Measurements from ENCODE around the gene PTPRN2.

The PTPRN2 gene

GRCh38 chr7:158110034-158110590 is 477.5 kb downstream of the PTPRN2 start:
- H3K4me1 Mint-ChIP-seq: no peaks in the 10 kb centered on the region
- H3K9me3 Mint-ChIP-seq: no peaks in the 10 kb centered on the region
- H3K4me3 Mint-ChIP-seq: no peak overlapping the region
- peaks cover 4% of the 10 kb centered on the region for H3K27me3 Mint-ChIP-seq
- peaks cover 2% of the 10 kb centered on the region for H3K36me3 Mint-ChIP-seq
- H3K27ac Mint-ChIP-seq: no peak overlapping the region

GRCh38 chr7:158109364-158110033 is 478.1 kb downstream of the PTPRN2 start:
- H3K4me3 Mint-ChIP-seq: no peak overlapping the region
- H3K4me1 Mint-ChIP-seq: no peaks in the 10 kb centered on the region
- no peaks in the 10 kb centered on the region for H3K9me3 Mint-ChIP-seq
- H3K36me3 Mint-ChIP-seq: peaks cover 2% of the 10 kb centered on the region
- H3K27me3 Mint-ChIP-seq: peaks cover 4% of the 10 kb centered on the region
- no peak overlapping the region for H3K27ac Mint-ChIP-seq

- H3K9me3 Mint-ChIP-seq: no peaks in the 10 kb centered on the region
- H3K36me3 Mint-ChIP-seq: peaks cover 2% of the 10 kb centered on the region
- H3K27ac Mint-ChIP-seq: no peak overlapping the region
- H3K4me3 Mint-ChIP-seq: no peak overlapping the region
- H3K27me3 Mint-ChIP-seq: peaks cover 4% of the 10 kb centered on the region
- no peaks in the 10 kb centered on the region for H3K4me1 Mint-ChIP-seq
Observed at GRCh38 chr7:158108646-158109293, 478.9 kb downstream of the PTPRN2 start.

GRCh38 chr7:158107806-158108205 is 479.8 kb downstream of the PTPRN2 start:
- Mint-ChIP-seq H3K4me3 (no peak overlapping the region), H3K4me1 (no peaks in the 10 kb centered on the region), H3K27me3 (peaks cover 4% of the 10 kb centered on the region), H3K36me3 (peaks cover 2% of the 10 kb centered on the region), H3K27ac (no peak overlapping the region), H3K9me3 (no peaks in the 10 kb centered on the region)

GRCh38 chr7:158106272-158106671 is 481.4 kb downstream of the PTPRN2 start:
- Mint-ChIP-seq H3K27me3 (peaks cover 4% of the 10 kb centered on the region), H3K9me3 (no peaks in the 10 kb centered on the region), H3K4me3 (no peak overlapping the region), H3K4me1 (no peaks in the 10 kb centered on the region), H3K36me3 (peaks cover 2% of the 10 kb centered on the region), H3K27ac (no peak overlapping the region)

- H3K4me3 Mint-ChIP-seq: no peak overlapping the region
- H3K27ac Mint-ChIP-seq: no peak overlapping the region
- H3K36me3 Mint-ChIP-seq: no peaks in the 10 kb centered on the region
- no peaks in the 10 kb centered on the region for H3K4me1 Mint-ChIP-seq
- H3K27me3 Mint-ChIP-seq: peaks cover 4% of the 10 kb centered on the region
- no peaks in the 10 kb centered on the region for H3K9me3 Mint-ChIP-seq
Observed at GRCh38 chr7:158103378-158103777, 484.2 kb downstream of the PTPRN2 start.

GRCh38 chr7:158102897-158103296 is 484.7 kb downstream of the PTPRN2 start:
- H3K27ac Mint-ChIP-seq: no peak overlapping the region
- peaks cover 4% of the 10 kb centered on the region for H3K27me3 Mint-ChIP-seq
- H3K9me3 Mint-ChIP-seq: no peaks in the 10 kb centered on the region
- no peak overlapping the region for H3K4me3 Mint-ChIP-seq
- H3K36me3 Mint-ChIP-seq: no peaks in the 10 kb centered on the region
- H3K4me1 Mint-ChIP-seq: no peaks in the 10 kb centered on the region

GRCh38 chr7:158101821-158102450 is 485.7 kb downstream of the PTPRN2 start:
- Mint-ChIP-seq H3K9me3 (no peaks in the 10 kb centered on the region), H3K4me1 (no peaks in the 10 kb centered on the region), H3K27me3 (no peaks in the 10 kb centered on the region), H3K4me3 (no peak overlapping the region), H3K36me3 (no peaks in the 10 kb centered on the region), H3K27ac (no peak overlapping the region)

GRCh38 chr7:158098125-158099030 is 489.2 kb downstream of the PTPRN2 start:
- no peak overlapping the region for H3K27ac Mint-ChIP-seq
- no peak overlapping the region for H3K4me3 Mint-ChIP-seq
- no peaks in the 10 kb centered on the region for H3K9me3 Mint-ChIP-seq
- no peaks in the 10 kb centered on the region for H3K4me1 Mint-ChIP-seq
- H3K36me3 Mint-ChIP-seq: no peaks in the 10 kb centered on the region
- no peaks in the 10 kb centered on the region for H3K27me3 Mint-ChIP-seq

GRCh38 chr7:158097453-158098124 is 490.0 kb downstream of the PTPRN2 start:
- Mint-ChIP-seq H3K27ac (no peak overlapping the region), H3K27me3 (no peaks in the 10 kb centered on the region), H3K4me3 (no peak overlapping the region), H3K36me3 (no peaks in the 10 kb centered on the region), H3K4me1 (no peaks in the 10 kb centered on the region), H3K9me3 (no peaks in the 10 kb centered on the region)

- no peaks in the 10 kb centered on the region for H3K36me3 Mint-ChIP-seq
- no peaks in the 10 kb centered on the region for H3K9me3 Mint-ChIP-seq
- H3K4me3 Mint-ChIP-seq: no peak overlapping the region
- no peaks in the 10 kb centered on the region for H3K27me3 Mint-ChIP-seq
- H3K27ac Mint-ChIP-seq: no peak overlapping the region
- no peaks in the 10 kb centered on the region for H3K4me1 Mint-ChIP-seq
Observed at GRCh38 chr7:158097106-158097452, 490.5 kb downstream of the PTPRN2 start.

GRCh38 chr7:158096582-158096981 is 491.0 kb downstream of the PTPRN2 start:
- H3K27me3 Mint-ChIP-seq: no peaks in the 10 kb centered on the region
- H3K4me1 Mint-ChIP-seq: no peaks in the 10 kb centered on the region
- H3K9me3 Mint-ChIP-seq: no peaks in the 10 kb centered on the region
- no peak overlapping the region for H3K4me3 Mint-ChIP-seq
- H3K27ac Mint-ChIP-seq: no peak overlapping the region
- no peaks in the 10 kb centered on the region for H3K36me3 Mint-ChIP-seq

GRCh38 chr7:158094671-158095226 is 492.9 kb downstream of the PTPRN2 start:
- Mint-ChIP-seq H3K9me3 (no peaks in the 10 kb centered on the region), H3K4me3 (no peak overlapping the region), H3K36me3 (no peaks in the 10 kb centered on the region), H3K4me1 (no peaks in the 10 kb centered on the region), H3K27me3 (no peaks in the 10 kb centered on the region), H3K27ac (no peak overlapping the region)

- H3K4me1 Mint-ChIP-seq: no peaks in the 10 kb centered on the region
- H3K36me3 Mint-ChIP-seq: no peaks in the 10 kb centered on the region
- H3K9me3 Mint-ChIP-seq: no peaks in the 10 kb centered on the region
- no peak overlapping the region for H3K4me3 Mint-ChIP-seq
- no peaks in the 10 kb centered on the region for H3K27me3 Mint-ChIP-seq
- no peak overlapping the region for H3K27ac Mint-ChIP-seq
Observed at GRCh38 chr7:158094046-158094445, 493.6 kb downstream of the PTPRN2 start.
